ENCODE measurements around the gene SNCAIP. TPM values are rescaled to one million over a fixed set of nuclear protein-coding genes. Genes with fewer than 3 reads are reported as not detected.

Gene SNCAIP
- total and polyA plus RNA-seq, 12 donors, result 0.54 to 2.5 (median 1.4) TPM

- TF ChIP-seq, protein P1, sequence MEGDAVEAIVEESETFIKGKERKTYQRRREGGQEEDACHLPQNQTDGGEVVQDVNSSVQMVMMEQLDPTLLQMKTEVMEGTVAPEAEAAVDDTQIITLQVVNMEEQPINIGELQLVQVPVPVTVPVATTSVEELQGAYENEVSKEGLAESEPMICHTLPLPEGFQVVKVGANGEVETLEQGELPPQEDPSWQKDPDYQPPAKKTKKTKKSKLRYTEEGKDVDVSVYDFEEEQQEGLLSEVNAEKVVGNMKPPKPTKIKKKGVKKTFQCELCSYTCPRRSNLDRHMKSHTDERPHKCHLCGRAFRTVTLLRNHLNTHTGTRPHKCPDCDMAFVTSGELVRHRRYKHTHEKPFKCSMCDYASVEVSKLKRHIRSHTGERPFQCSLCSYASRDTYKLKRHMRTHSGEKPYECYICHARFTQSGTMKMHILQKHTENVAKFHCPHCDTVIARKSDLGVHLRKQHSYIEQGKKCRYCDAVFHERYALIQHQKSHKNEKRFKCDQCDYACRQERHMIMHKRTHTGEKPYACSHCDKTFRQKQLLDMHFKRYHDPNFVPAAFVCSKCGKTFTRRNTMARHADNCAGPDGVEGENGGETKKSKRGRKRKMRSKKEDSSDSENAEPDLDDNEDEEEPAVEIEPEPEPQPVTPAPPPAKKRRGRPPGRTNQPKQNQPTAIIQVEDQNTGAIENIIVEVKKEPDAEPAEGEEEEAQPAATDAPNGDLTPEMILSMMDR (IDR thresholded peaks at IDR 0.05), result no peak
- no peaks in the 10 kb centered on the region for H3K4me1 ChIP-seq
- no peaks in the 10 kb centered on the region for H3K9me3 ChIP-seq
- peaks cover 0 to 40% (median 0%) of the 10 kb centered on the region in 9 donors for H3K36me3 ChIP-seq
- ATAC-seq, result no peak
- no peak for DNase-seq
- 94 to 98% methylated on average over 5 of the region's 5 CpGs for WGBS, 2 donors
- intact Hi-C loops (cut with DNase I), result no loop called here
- no peak overlapping the region for H3K4me3 ChIP-seq
- H3K27ac ChIP-seq, result no peak overlapping the region
- H3K27me3 ChIP-seq, result no peaks in the 10 kb centered on the region
Observed at GRCh38 chr5:122444411-122444810, 132.4 kb downstream of the SNCAIP start.

- DNase-seq (no peak), ATAC-seq (no peak)
- 85 to 86% methylated on average over 1 of the region's 1 CpG for WGBS, 2 donors
- Histone ChIP-seq H3K27ac (no peak overlapping the region), H3K4me1 (no peaks in the 10 kb centered on the region), H3K4me3 (no peak overlapping the region), H3K27me3 (no peaks in the 10 kb centered on the region), H3K9me3 (no peaks in the 10 kb centered on the region), H3K36me3 (peaks cover 0 to 46% (median 0%) of the 10 kb centered on the region in 9 donors)
- intact Hi-C loops (cut with DNase I), result no loop called here
- TF ChIP-seq, protein P1 (IDR thresholded peaks at IDR 0.05), result no peak
Observed at GRCh38 chr5:122445070-122445469, 133.0 kb downstream of the SNCAIP start.

GRCh38 chr5:122447072-122447471, 135.0 kb downstream of the SNCAIP start:
- H3K4me3 ChIP-seq, result no peak overlapping the region
- no peaks in the 10 kb centered on the region for H3K27me3 ChIP-seq
- H3K27ac ChIP-seq, result no peak overlapping the region
- H3K9me3 ChIP-seq, result no peaks in the 10 kb centered on the region
- intact Hi-C loops (cut with DNase I), result no loop called here
- WGBS, 2 donors, result 94 to 95% methylated on average over 3 of the region's 3 CpGs
- TF ChIP-seq, protein P1 (IDR thresholded peaks at IDR 0.05), result no peak
- ATAC-seq (no peak), DNase-seq (no peak)
- no peaks in the 10 kb centered on the region for H3K4me1 ChIP-seq
- peaks cover 0 to 66% (median 0%) of the 10 kb centered on the region in 9 donors for H3K36me3 ChIP-seq

- Histone ChIP-seq H3K27me3 (no peaks in the 10 kb centered on the region), H3K27ac (no peak overlapping the region), H3K36me3 (peaks cover 0 to 67% (median 0%) of the 10 kb centered on the region in 9 donors), H3K4me1 (no peaks in the 10 kb centered on the region), H3K9me3 (no peaks in the 10 kb centered on the region), H3K4me3 (no peak overlapping the region)
- WGBS, 2 donors, result 73 to 88% methylated on average over 3 of the region's 3 CpGs
- DNase-seq (no peak), ATAC-seq (no peak)
- intact Hi-C loops (cut with DNase I), result no loop called here
- TF ChIP-seq, protein P1 (IDR thresholded peaks at IDR 0.05), result no peak
Observed at GRCh38 chr5:122447879-122448278, 135.8 kb downstream of the SNCAIP start.
